SHP77 (cell line): ENCODE data around the gene PDE8B.

ENCODE experiments used
- DNase-seq, 2 experiments: peaks; one replicate each; lab custom pipeline; 2025; lab: John Stamatoyannopoulos, UW

PDE8B gene

DNA sequence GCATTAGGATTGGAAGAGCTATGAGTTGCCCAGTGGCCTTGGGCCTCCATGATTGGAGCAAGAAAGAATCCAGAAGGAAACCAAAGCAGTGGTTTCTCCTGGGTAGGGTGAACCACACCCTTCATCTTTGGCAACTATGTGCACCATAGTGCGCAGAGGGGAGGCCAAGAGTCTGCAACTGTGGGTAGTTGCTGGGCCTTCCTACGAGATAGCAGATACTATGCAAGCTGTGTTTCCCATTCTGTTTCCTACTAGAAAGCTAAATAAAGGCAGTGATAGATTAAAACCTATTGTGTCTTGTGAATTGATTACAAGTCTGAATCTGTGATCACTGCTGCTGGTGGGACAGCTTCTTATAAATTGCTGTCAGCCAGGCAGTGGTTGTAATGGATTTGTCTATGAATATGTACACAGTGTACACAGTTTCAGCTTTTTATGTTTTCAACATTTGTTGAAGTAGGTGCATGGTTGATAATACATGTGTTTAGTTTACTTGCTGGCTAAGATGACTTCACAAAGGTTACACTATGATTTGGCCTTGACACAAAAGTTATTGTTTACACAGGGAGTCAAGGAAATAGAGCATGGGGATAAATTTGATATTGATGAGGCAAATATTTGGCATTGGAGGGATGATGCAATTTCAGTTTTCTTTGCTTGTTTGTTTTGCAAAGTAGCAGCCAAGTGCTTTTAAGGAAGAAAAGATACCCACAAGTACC, 23.7 kb upstream of the PDE8B start:
- DNase-seq = no peak

DNA sequence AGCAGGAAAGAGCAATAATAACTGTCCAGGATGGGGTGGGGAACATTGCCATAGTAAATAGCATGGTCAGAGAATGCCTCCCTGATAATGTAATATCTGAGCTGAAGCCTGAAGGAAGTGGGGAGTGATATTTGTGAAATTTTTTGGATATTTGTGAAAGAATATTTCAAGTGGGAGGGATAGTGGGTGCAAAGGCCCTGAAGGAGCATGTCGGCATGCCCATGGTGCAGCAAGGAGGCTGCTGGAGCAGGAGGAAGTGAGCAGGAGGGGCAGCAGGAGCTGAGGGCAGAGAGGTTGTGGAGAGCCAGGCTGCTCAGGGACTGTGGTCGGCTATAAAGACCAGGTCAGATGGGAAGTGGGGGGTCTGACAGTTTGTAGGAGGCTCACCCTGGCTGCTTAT, 21.1 kb upstream of the PDE8B start:
- DNase-seq = no peak

DNA sequence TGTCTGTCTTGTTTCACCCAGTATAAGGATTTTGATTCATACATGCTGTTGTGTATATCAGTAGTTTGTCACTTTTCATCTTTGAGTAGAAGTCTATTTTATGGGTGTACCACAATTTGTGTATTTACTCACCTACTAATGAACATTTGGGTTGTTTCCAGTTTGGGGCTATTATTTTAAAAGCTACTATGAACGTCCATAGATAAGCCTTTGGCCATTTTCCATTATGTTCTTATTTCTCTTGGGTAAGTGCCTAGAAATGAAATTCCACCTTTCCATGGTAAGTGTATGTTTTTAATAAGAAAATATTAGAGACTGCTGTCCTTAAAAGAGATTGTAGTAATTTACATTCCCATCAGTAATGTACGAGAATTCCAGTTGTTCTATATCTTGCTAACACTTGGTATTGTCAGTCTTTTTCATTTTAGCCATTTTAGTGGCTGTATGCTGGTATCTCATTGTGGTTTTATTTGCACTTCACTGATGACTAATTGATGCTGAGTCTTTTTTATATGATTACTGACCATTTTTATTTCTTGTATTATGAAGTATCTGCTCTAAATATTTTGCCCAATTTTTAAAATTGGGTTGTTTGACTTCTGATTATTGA, 17.9 kb upstream of the PDE8B start:
- DNase-seq = no peak

DNA sequence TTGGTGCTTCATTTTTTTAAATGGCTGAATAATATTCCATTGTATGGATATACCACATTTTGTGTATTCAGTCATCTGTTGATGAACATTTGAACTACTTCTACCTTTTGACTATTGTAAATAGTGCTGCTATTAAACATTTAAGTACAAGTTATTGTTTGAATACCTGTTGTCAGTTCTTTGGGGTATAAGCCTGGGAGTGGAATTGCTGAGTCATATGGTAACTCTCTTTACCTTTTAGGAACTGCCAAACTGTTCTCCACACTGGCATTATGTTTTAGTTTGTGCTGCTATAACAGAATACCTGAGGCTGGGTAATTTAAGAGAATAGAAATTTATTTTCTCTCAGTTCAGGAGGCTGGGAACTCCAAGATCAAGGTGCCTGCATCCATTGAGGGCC, 15.7 kb upstream of the PDE8B start:
- DNase-seq = no peak

DNA sequence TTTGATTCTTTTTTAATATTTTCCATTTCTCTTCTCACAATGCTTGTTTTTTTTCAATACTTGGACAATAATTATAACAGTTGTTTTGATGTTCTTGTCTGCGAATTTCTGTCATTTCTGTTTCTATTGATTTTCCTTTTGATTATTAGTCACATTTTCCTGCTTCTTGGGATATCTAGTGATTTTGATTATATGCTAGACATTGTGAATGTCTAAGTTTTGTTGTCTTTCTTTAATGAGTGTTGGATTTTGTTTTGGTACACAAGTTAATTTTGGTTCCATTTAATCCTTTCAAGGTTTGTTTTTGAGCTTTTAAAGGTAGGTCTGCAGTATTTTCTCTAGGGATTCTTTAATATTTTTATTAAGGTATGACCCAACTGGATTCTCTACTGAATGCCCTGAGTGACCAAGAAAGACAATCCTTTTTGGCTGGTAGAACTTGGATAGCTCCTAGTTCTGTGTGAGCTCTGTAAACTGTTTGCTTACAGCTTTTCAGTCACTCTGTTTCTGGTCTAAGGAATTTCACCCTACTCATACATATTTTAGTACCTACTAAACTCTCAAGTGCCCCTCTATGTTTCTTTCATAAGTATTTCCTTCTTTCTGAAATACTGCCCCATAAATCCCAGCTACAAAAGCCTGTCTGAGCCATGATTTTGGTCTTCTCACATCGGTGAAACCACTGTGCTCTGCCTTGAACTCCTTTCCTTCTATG, 12.5 kb upstream of the PDE8B start:
- no peak for DNase-seq

DNA sequence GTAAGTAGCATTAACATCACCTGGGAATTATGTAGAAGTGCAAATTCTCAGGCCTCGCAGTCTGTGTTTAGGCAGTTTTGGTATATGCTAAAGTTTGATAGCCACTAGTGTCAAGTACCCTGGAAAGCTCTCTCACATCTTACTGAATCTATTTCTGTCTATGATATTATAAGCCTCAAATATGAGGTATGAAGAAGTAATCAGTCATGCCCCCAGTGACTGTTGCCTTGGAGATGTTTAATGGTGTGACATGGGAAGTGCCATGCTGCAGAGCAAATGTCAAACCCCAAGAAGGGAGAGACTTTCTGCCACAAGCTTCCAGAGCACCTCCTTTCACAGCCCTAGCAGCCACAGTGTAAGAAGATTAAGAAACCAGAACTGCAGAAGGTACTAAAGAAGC, 9.8 kb upstream of the PDE8B start:
- no peak for DNase-seq

DNA sequence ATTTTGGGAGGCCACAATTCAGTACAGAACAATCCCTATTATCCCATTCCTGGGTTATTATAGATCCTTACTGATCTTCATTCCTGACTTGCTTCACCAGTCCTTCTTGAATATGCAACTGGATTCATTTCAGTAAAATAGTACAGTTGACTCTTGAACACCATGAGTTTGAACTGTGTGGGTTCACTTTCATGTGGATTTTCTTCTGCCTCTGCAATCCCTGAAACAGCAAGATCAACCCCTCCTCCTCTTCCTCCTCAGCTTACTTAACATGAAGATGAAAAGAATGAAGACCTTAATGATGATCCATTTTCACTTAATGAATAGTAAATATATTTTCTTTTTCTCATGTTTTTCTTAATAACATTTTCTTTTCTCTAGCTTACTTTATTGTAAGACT, 8.3 kb upstream of the PDE8B start:
- no peak for DNase-seq

DNA sequence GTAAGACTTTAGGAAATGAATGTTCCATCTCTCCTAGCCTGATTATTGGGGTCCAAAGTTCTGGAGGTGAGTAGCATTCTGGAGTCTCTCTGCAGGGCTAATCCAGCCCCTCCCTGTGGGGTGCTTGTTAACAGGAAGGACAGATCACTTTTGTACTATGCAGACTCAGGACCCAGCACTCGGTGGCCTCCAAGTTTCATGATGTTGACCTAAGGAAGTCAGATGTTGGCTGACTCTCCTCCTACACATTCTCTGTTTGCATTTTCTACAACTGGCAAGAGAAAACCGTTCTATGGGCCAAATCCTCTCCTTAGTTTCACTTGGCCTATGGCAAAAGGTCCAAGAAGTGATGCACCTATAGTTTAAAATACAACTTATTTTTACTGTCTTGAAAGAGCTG, 5.5 kb upstream of the PDE8B start:
- no peak for DNase-seq

DNA sequence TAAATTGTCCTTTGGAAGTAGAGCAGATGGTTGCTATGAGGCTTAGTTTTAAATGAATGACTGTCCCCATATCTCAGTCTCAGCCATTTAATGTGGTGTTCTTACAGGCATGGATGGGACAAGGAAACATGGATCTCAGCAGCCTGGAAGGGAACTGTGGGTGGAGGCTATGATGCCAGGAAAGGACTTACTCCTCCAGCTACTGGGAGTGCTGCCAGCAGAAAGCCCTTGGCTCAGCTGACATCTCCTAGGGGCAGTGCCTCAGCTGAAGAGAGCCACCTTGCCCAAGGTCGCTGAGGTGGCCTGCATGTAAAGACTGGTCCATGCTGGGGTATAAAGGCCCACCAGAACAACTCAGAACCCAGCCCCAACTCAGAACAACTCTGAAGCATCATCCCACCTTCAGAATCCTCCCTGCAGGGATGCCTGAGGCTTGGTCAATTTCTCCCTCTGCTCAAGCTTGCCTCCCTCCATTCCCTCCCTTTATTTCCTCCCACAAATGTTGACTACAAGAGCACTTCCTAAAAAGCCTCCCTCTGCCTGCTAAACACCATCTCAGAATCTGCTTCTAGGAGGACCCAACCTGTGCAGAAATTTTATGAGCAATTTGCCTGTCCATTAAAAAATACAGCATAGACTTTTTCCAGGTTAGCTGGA, 1.8 kb upstream of the PDE8B start:
- no peak for DNase-seq

DNA sequence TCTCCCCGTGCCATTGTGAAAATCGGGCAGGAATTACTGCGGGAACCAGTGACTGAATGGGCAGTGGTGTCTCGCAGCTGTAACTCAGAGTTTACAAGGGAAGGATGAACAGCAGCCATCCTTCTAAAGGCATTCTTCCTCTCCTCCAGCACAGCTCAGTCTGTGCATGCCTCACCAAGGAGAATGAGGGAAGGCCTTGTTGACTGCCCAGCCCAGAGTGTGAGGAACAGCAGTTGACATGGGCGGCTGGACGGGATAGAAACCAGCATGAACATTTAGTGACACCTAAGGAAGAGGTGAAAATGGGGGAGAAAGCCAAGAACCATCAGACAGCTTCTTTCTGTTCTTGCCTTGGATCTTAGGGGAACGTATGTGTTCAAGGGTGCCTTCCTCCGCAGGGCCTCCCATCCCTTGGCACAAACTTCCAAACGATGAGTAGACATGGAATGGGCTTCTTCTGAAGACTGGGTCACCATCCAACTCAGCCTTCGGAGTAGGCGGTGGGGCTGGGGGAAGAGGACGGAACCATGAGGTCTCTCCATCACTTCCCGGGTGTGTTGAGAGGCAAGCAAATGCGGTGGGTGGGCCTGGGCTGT, 887 bp upstream of the PDE8B start:
- no peak for DNase-seq

DNA sequence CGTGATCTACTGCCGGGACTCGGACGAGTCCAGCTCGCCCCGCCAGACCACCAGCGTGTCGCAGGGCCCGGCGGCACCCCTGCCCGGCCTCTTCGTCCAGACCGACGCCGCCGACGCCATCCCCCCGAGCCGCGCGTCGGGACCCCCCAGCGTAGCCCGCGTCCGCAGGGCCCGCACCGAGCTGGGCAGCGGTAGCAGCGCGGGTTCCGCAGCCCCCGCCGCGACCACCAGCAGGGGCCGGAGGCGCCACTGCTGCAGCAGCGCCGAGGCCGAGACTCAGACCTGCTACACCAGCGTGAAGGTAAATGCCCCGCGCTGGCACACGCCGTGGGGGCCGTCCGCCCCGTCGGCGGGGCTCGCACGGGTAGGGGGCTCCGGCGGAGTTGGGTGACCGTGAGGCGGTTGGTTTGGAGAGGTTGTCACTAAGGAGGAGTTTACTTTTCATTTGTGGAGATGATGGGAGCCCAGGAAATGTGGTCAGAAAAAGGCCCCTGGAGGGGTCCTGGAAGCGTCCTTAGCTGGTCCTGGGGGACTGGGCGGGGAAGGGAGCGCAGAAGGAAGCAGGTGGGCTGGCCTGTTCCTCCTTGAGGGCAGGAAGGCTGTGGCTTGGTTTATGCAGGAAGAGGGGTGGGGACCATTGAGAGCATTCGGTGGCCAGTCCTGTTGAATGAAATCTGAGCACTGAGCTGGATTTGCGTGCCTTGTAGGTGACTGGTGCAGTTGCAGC, 647 bp downstream of the PDE8B start:
- no peak for DNase-seq

DNA sequence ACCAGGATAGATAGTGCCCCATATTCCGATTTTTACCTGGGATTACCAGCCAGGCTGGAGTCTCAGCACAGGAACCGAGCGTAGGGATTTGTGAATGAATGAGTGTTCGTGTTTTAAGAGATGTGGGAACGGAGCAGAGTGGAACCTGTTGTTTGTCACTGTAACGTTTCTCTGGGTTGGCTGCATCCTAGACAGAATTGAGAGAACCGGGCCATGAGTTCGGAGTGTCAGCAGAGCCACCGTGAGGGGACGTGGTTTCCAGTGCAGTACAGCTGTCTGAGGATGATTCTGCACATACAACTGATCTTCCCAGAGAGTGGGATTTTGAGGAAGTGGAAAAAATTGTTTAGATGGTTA, 1.2 kb downstream of the PDE8B start:
- DNase-seq = no peak

DNA sequence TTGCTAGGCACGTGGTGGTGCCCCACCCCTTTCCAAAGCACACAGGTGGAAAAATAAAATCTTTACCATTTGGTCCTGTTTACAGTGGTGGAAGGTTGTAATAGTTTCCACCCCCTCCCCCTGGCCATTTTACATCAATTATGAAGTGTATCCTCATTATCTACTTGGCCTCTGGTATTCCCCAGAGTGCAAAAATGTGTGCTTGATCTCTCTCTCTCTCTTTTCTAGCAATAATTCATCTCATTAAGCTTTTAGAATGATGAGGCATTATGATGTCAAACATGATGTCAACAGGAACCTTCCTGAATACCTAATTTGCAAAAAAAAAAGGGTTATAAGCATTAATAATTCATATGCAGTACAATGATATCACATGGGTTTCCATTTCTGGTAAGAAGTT, 3.1 kb downstream of the PDE8B start:
- no peak for DNase-seq

DNA sequence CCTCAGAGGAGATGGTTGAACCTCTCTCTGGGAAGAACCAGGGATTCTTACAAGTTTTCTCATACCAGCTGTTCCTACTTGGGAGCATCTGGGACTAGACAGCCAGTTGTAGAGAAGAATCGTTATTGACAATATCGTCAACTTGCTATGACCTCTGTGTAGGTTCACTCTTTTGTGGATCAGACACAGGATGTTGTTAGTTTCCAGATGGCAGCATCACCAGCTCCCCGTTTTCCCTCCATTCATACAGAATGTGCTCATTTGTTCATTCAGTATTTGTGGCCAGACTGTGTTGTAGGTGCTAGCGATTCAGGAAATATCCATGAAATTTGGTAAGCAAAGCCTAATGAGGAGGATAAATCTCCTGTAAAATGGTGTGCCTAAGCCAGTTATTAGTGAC, 3.7 kb downstream of the PDE8B start:
- DNase-seq = no peak

DNA sequence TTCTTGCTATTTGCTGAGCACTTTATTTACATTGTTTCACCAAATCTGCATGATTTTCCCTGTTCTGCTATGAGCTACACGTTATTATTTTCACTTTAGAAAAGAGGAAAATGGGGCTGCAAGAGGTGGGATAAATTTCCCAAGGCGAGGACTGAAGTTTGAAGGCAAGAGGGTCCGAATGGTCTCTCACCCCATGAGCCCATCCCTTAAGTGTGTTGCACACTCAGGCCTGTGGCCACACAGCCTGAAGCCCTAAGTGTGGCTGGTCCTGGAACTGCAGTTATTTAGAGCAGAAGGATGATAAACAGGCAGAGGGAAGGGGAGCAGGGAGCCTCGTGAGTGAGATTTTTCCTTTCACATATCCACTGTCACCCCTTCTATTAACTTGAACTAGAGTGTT, 7.8 kb downstream of the PDE8B start:
- no peak for DNase-seq

DNA sequence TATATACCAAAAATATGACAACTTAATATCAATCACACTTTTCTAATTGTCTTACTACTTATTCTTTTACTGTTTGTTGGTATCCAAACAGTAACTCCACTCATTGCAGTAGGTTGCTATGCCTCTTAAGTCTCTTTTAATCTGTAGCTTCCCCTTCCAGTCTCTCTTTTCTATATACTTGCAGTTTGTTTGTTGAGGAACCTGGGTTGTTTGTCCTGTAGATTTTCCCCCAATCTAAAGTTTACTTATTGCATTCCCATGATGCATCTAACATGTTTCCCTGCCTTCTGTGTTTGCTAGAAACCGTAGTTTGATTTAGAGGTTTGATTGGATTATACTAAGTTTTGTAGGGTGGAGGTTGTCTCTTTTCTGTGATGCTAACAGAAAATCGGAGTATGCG, 10.6 kb downstream of the PDE8B start:
- no peak for DNase-seq

DNA sequence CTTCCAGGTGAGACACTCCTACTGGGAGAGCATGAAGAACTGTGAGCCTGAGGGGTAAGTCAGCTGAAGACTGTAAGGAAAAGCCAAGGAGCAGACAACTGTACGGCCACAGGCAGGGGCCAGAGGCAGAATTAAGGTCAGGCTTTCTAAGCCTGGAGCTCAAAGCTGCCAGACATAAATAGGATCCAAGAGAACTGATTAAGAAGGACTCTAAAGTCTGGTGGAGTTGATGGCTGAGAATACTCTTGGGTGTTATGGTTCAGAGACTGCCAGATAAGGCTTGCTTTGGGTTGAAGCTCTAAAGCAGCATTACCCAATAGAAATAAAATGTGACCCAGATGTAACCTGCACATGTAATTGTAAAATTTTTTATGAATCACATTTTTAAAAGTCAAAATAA, 12.2 kb downstream of the PDE8B start:
- no peak for DNase-seq

DNA sequence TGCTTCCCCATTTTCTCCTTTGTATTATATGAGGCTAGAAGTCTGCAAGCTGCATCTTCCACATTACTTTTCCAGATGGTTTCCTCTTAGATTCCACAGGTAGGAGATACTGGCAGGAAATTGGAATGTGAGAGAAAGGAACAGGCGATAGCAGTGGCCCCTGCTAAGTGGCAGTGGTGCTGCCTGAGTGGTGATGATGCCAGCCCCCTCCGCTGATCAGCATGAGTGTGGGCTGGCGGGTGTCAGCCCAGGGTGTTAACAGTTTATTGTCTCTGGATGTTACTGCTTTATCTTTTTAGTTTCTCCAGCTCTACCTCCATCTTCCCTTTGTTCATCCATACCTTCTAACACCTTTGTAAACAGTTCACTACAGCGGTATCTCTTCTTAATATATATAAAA, 13.2 kb downstream of the PDE8B start:
- no peak for DNase-seq

DNA sequence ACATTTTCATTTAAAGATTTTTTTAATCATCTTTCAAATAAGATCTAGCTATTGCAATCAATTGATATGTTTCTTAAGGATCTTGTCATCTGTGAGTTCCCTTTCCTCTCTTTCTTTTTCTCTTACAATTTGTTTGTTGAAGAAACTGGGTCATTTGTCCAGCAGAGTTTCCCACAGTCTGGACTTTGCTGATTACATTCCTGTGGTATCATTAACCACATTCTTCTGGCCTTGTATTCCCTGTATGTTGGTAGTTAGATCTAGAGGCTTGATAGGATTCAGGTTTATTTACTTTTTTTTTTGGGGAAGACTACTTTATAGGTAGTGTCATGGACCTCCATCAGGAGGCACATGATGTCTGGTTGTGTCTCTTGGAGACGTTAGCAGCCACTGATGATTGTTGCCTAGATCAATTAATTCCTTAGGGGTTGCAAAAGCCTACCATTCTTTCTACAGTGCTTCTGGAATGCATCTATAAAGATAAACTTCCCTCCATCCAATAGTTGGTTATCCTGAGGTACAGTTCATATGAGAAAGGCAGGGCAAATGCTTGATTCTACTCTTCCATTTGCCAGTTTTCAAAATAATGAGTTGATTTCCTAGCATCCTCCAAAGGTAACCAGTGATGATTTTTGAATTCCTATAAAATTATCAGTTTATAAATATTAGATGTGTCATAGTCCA, 14.3 kb downstream of the PDE8B start:
- no peak for DNase-seq

DNA sequence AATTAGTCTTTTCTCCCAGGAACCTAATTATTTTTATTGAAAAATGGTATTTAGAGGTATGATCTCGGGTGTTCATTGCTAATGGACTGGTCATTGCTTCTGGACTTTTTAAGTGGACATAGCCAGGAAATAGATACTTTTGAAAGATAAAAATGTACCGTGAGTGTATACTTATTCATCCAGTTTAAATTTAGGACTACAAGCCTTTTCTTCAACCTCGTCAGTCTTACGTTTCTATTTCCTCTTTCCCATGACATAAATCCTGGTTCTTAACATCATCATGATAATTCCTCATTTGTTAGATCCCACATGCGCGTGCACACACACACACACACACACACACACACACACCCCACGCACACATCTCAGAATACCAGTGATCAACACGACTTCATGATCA, 15.1 kb downstream of the PDE8B start:
- DNase-seq = no peak

DNA sequence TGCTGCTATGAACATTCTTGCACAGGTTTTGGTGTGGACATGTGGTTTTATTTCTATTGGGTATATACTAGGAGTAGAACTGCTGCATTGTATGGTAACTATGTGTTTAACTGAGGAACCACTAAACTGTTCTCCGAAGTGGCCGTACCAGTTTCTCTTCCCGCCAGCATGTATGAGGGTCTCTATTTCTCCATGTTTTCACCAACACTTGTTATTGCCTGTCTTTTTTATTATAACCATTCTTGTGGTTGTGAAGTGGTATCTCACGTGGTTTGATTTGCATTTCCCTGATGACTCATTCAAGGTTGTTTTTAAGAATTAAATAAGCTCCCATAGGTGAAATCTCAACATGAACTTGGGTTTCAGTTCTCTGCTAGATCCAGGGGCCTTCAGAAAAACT, 19.4 kb downstream of the PDE8B start:
- DNase-seq = no peak
